ENCODE measurements around the gene ABHD12B.

ABHD12B gene

GRCh38 chr14:50828721-50829488, 42.9 kb upstream of the ABHD12B start:
- TF ChIP-seq CTCF (IDR thresholded peaks at IDR 0.05), result no peak

- TF ChIP-seq CTCF (IDR thresholded peaks at IDR 0.05), result no peak
Measured at GRCh38 chr14:50829489-50830043, 42.3 kb upstream of the ABHD12B start.

GRCh38 chr14:50830044-50830931, 41.6 kb upstream of the ABHD12B start:
- no peak for TF ChIP-seq CTCF (IDR thresholded peaks at IDR 0.05)

GRCh38 chr14:50830932-50831725, 40.7 kb upstream of the ABHD12B start, which contains the start of gene NIN:
NIN (minus strand) TSS chr14:50831162; CDS start chr14:50822056, 9,106 bp downstream.
- TF ChIP-seq CTCF (IDR thresholded peaks at IDR 0.05), result no peak

- TF ChIP-seq CTCF (IDR thresholded peaks at IDR 0.05), result no peak
Measured at GRCh38 chr14:50831726-50832168, 40.1 kb upstream of the ABHD12B start.

- no peak for TF ChIP-seq CTCF (IDR thresholded peaks at IDR 0.05)
Measured at GRCh38 chr14:50832935-50833630, 38.8 kb upstream of the ABHD12B start.
